Cardiac muscle cell (in vitro differentiated cells and primary cell): ENCODE data around the gene HMG20B. TPM values are rescaled to one million over a fixed set of nuclear protein-coding genes. Genes with fewer than 3 reads are reported as not detected.
A peak's percentile ranks its signal among the peaks of the same experiment; 100 is the strongest.

Experiments used
- DNase-seq, 2 donors: peaks; one replicate each; pipeline versions ENCODE4 v3.0.0 to v3.0.0-alpha.2; 2010 to 2017; ENCODE audit warnings: low read depth in 1 of 2, low spot score in 1 of 2
- H3K27ac ChIP-seq: fragments of 200-600 bp; sonication (generic); 2 replicates; pipeline ENCODE4 v1.5.1; 2016
- H3K27me3 ChIP-seq: fragments of 200-600 bp; sonication (generic); 2 replicates; pipeline ENCODE4 v1.6.0; 2016; ENCODE audit warnings: control low read depth
- H3K36me3 ChIP-seq: fragments of 200-600 bp; sonication (generic); 2 replicates; pipeline ENCODE4 v1.5.1; 2016; ENCODE audit warnings: control low read depth
- H3K4me1 ChIP-seq: fragments of 200-600 bp; sonication (generic); 2 replicates; pipeline ENCODE4 v1.8.1; 2017; ENCODE audit warnings: low read depth, mild to moderate bottlenecking, mixed run types
- H3K4me3 ChIP-seq: fragments of 200-600 bp; sonication (generic); 2 replicates; pipeline ENCODE4 v1.5.1; 2016; ENCODE audit warnings: mild to moderate bottlenecking
- H3K9me3 ChIP-seq: fragments of 200-600 bp; sonication (generic); 2 replicates; pipeline ENCODE4 v1.5.1; 2017; ENCODE audit warnings: low read depth, mild to moderate bottlenecking, control low read depth
- CTCF ChIP-seq: IDR thresholded peaks from 2 replicates; pipeline ENCODE4 v1.5.1; 2012; ENCODE audit warnings: low read depth, mild to moderate bottlenecking, low read length
- polyA plus RNA-seq: library from polyadenylated mRNA; unstranded; fragments of >200 nt; fragmentation: Nextera tagmentation; extraction: Ambion mirVana; gene quantifications from 2 replicates; pipeline ENCODE4 v1.2.1, GENCODE V29; 2016
- total RNA-seq: library from RNA; depleted of rRNA; stranded (reverse); fragments of >200 nt; gene quantifications from 2 replicates; pipeline ENCODE4 v1.2.3, GENCODE V29; 2016

The HMG20B gene
- total and polyA plus RNA-seq, 2 experiments from 2014 or later, result 154 to 253 TPM

- no peak for TF ChIP-seq CTCF
- Histone ChIP-seq H3K27ac (no peak overlapping the region), H3K27me3 (no peaks in the 10 kb centered on the region), H3K36me3 (no peaks in the 10 kb centered on the region), H3K4me3 (no peak overlapping the region), H3K9me3 (no peaks in the 10 kb centered on the region), H3K4me1 (no peaks in the 10 kb centered on the region)
- DNase-seq, result no peak
Observed at GRCh38 chr19:3555653-3556422, 16.9 kb upstream of the HMG20B start.

GRCh38 chr19:3556423-3556977, 16.2 kb upstream of the HMG20B start:
- H3K4me3 ChIP-seq, result peak overlapping the region; percentile 66
- no peaks in the 10 kb centered on the region for H3K9me3 ChIP-seq
- no peak overlapping the region for H3K27ac ChIP-seq
- DNase-seq, result no peak
- no peaks in the 10 kb centered on the region for H3K36me3 ChIP-seq
- H3K27me3 ChIP-seq, result no peaks in the 10 kb centered on the region
- no peaks in the 10 kb centered on the region for H3K4me1 ChIP-seq
- TF ChIP-seq CTCF, result no peak

- Histone ChIP-seq H3K4me1 (no peaks in the 10 kb centered on the region), H3K36me3 (no peaks in the 10 kb centered on the region), H3K27ac (no peak overlapping the region), H3K27me3 (no peaks in the 10 kb centered on the region), H3K4me3 (peak overlapping the region; percentile 66), H3K9me3 (no peaks in the 10 kb centered on the region)
- no peak for TF ChIP-seq CTCF
- DNase-seq, result peak; percentile 23 to 41
Observed at GRCh38 chr19:3556978-3557460, 15.7 kb upstream of the HMG20B start.

DNA sequence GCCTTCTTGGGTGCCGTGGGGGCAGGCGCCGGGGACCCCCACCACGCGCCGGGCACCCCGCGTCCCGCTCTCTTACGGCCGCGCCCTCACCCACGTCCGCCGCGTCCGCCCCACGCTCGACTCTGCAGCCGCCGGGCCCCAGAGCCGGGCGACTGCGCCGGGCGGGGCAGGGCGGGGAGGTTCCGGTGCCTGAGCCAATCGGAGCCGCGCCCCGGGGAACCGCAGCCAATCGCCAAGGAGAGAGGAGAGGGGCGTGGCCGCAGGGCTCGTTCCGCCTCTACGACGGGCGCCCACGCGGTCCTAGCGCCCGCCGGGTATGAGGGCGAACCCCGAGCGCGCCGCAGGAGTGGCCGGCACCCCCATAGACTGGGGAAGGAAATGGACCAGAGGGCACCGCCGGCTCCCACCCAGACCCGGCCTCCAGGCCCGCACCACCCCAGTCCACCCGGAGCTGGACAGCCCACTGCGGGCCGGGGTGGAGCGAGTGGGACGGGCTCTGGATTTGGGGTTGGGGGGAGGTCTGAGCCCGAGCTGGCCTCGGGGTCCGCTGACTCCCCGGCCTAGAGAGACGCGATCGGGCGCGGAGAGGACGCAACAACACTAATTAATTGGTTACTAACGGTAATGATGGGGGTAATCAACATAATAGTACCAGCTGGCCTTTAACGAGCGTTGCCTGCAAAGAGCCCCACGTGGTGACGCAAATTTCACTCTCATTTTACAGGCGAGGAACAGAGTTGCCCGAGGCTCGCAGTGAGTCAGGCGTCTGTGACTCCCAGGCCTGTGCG, 15.1 kb upstream of the HMG20B start, which contains the start of gene MFSD12:
MFSD12 (minus strand) TSS at position 126 of the 788 bp plus-strand sequence. CDS start 183 bp downstream, outside the sequence.
- no peak within 1 kb of the TSS for H3K27ac ChIP-seq
- H3K4me1 ChIP-seq, result no peaks in the 10 kb centered on the region
- TF ChIP-seq CTCF, result no peak

DNA sequence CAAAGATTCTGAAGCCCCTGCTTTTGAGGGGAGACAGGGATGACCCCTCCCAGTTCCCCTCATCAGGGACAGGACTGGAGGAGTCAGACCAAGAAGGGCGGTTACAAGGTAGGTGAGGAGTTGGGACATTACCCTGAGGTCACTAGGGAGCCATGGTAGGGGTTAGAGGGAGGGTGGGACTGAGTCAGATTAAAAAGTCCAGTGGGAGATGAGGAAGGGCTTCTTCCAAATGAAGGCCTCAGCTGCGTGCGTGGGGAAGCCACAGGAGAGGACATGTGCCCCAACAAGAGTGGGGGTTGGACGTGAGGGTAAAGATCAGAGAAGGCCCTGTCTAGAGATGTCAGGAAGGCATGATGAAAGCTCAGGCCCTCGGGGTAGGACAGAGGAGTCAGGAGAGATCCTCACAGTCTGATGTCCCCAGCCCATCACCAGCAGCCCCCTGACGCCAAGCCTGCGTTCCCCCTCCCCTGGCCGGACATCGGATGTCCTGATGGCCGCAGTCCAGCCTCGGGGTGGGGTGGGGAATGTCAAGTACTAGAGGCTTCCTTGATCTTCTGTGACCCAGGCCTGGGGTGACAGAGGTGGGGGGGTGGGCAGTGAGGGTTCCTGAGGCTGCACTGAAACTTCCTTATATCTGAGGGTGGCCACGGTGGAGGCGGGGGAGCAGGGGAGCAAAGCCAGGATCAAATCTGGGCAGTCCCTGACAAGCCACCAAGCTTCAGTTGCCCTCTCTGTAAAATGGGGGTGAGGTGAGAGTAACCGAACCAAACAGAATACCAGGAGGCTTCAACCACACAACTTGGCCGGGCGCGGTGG, 8.8 kb upstream of the HMG20B start:
- H3K27ac ChIP-seq, result no peak overlapping the region
- no peaks in the 10 kb centered on the region for H3K4me1 ChIP-seq
- no peaks in the 10 kb centered on the region for H3K9me3 ChIP-seq

More for the DNA sequence above, 15.1 kb upstream of the HMG20B start, which contains the start of gene MFSD12:
- no peaks in the 10 kb centered on the region for H3K36me3 ChIP-seq
- peak within 1 kb of the TSS; percentile 66 for H3K4me3 ChIP-seq
- DNase-seq, result peak; percentile 95 to 97
- no peaks in the 10 kb centered on the region for H3K9me3 ChIP-seq
- no peaks in the 10 kb centered on the region for H3K27me3 ChIP-seq

More for the DNA sequence above, 8.8 kb upstream of the HMG20B start:
- TF ChIP-seq CTCF, result no peak
- Histone ChIP-seq H3K36me3 (no peaks in the 10 kb centered on the region), H3K27me3 (no peaks in the 10 kb centered on the region), H3K4me3 (no peak overlapping the region)
- DNase-seq, result no peak
